SU-DHL-6 (cell line): ENCODE data around the gene ANKRD63.

Source experiments
- CTCF ChIP-seq: fragments of 200-600 bp; sonication (generic); IDR thresholded peaks from one replicate; pipeline ENCODE4 v1.5.1; 2017; ENCODE audit warnings: antibody characterized with exemption, mild to moderate bottlenecking, low read length, moderate library complexity; ENCODE audit not compliant: insufficient read depth, poor library complexity, severe bottlenecking
- EZH2phosphoT487 ChIP-seq: fragments of 200-600 bp; sonication (generic), shearing (Covaris generic); conservative IDR thresholded peaks from 2 replicates; pipeline ENCODE4 v1.6.1; 2018; ENCODE audit warnings: mild to moderate bottlenecking, antibody characterized with exemption, low read length, moderate library complexity, mixed read lengths

GRCh38 chr15:40235201-40235885, 47.5 kb downstream of the ANKRD63 start:
- TF ChIP-seq CTCF, result no peak
- TF ChIP-seq EZH2phosphoT487, result no peak
